ENCODE results near the gene ARHGAP10.

ARHGAP10 gene

GRCh38 chr4:147830987-147831386 lies 99.1 kb downstream of the ARHGAP10 start:
- DNase-seq, result no peak

- no peak for DNase-seq
These were observed 99.8 kb downstream of the ARHGAP10 start for GRCh38 chr4:147831551-147832171.

DNA sequence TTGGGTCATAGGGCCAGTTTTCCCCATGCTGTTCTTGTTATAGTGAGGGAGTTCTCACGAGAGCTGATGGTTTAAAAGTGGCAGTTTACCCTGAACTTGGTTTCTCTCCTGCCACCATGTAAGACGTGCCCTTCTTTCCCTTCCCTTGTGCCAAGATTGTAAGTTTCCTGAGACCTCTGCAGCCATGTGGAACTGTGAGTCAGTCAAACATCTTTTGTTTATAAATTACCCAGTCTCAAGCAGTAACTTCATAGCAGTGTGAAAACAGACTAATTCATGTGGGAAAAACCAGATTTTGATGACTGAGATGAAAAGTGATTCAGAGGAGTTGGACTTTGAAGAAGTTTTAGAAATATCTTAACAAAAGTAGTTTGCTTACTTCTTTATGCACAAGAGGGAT lies 101.4 kb downstream of the ARHGAP10 start:
- DNase-seq, result no peak

DNA sequence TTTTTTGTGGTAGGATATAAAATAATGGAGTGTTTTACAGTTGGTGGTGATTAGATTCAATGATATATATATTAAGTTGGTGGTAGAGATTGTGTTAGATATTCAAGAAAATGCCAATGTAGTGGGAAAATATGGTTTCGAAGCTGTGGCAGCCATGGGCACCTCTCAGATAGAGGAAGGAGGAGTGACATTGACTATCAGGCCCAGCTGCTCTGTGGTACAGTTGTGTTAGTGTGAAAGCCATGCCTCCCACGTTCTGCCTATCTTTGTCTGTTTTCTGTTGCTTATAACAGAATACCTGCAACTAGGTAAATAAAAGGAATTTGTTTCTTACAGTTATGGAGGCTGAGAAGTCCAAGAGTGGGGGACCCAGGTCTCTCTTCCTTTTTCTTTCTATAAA lies 101.9 kb downstream of the ARHGAP10 start:
- DNase-seq, result no peak

GRCh38 chr4:147834480-147834879 lies 102.6 kb downstream of the ARHGAP10 start:
- no peak for DNase-seq

DNA sequence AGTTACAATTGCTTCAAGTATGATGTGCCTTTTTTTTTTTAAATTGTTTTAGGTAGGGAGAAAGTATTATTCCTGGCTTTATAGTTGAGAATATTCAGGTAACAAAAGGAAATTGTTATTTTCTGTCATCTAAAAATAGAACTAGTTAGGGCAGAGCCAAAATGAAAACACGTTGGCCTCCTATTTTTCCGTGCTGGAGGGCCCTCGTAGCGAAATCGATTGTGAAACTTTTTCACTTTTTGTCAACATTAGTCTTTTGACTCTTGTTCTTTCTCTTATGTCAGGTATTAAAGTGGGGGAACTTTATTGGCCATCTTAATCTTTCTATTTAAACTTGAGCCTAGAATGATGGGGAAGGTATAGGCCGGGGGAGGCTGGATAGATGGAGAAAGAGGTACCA lies 104.9 kb downstream of the ARHGAP10 start:
- DNase-seq, result no peak

GRCh38 chr4:147837435-147837834 lies 105.5 kb downstream of the ARHGAP10 start:
- DNase-seq, result no peak

DNA sequence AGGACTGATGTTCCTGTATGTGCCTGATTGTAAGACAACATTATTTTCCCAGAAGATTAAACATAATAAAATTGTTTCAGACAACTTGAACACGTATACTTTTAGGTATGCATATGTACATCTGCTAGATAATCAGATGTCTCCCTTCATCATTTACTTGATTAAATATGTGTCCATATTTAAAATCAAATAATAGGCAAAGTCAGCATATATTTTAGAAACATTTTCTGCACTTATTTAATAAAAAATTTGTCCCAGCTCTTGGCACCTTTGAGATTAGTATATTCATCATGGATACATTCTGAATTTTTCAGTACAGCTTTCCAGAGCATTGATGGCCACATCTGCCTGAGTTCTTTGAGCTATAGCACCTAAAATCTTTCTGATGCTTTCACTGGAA lies 106.0 kb downstream of the ARHGAP10 start:
- no peak for DNase-seq

DNA sequence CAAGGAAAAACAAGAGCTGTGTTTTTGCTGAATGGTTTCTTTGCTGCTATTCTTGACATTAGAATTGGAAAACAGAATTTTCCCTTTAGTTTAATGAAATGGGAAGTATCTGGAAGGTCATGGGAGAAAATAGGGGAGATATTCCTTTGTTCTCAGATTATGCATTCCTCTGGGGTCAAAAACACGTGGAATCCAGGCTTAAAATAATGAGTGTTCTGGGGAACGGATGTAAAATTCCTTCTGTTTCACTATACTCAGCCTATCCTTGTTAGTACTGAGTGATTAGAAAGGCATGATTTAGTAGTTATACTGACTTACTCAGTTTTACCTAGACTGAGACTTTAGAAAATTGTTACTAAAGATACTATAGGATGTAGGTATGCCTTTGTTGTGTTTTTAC lies 107.3 kb downstream of the ARHGAP10 start:
- DNase-seq, result no peak

DNA sequence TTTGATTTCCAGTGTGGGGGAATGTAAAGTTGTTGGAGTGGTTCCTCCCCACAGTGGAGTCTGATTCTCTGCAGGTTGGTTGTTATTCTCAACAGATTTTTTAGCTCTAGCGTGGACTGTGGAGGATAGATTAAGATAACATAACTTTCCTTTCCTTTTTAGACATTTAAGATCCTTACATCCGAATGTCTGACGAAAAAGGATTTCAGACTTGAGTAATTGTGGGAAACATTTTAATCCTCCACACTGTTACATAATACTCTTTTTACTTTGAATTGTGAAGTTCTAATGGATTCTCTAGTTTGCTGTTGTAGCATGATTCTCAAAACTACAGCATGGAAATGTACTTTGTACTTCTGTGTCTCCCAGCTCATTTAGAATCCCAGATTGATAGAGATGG lies 107.8 kb downstream of the ARHGAP10 start:
- no peak for DNase-seq

GRCh38 chr4:147840838-147841738 lies 109.2 kb downstream of the ARHGAP10 start:
- DNase-seq, result no peak

- DNase-seq, result no peak
These were observed 110.7 kb downstream of the ARHGAP10 start for GRCh38 chr4:147842573-147842972.

- DNase-seq, result no peak
These were observed 111.3 kb downstream of the ARHGAP10 start for GRCh38 chr4:147843162-147843561.

DNA sequence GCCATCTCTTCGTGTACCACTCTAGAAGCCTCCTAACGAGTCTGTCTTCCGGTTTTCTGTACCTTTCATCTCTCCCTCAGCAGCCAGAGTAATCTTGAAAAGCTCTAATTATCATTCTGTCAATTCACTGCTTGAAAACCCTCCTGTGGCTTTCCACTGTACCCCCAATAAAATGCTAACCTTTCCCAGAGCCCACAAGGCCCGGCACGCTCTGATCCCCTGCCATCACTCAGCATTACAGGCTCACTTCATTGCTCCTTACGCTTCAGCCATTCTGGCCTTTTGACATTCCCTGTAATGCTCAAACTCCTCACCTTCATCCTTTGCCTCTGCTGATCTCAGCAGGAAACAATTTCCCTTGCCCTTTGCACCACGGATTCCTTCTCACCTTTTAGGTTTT lies 112.9 kb downstream of the ARHGAP10 start:
- DNase-seq, result no peak

DNA sequence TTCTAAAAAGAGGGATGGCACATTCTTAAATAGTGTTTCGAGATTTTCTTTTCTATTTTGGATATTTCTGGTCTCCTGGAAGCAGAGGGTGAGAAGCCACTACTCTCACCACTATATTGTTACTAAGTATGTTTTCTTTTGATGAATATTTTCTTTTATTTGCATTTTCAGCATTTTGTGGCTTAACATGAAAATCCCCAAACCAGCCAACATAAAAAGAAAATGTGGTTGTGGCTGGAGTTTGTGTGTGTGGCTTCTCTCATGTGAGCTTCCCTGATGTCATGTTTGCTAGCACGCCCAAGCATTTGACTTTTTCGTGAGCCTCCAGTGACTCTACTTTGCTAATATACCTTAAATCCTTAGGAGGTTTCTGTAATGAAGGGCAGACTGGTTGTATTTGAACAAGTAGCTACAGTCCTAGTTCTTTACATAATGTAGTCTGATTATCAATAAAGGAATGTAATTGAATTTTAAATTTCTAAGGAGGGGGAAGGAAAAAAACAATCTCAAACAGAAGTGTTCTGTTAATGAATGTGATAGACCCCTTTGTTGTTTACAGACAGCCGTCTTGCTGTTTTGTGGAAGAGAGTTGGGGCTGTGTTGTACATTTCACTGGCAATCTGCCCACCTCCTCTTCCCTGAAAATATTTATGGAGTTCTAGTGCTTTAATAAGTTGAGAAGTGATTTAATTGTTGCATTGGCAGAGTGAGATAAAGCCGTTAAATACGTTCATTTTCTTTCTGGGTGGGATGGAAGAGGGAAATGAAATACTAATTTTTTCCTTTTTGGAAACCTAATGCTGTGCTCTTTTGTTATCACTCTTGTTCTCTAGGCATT lies 114.6 kb downstream of the ARHGAP10 start:
- DNase-seq, result no peak

- no peak for DNase-seq
These were observed 116.1 kb downstream of the ARHGAP10 start for GRCh38 chr4:147847751-147848590.

DNA sequence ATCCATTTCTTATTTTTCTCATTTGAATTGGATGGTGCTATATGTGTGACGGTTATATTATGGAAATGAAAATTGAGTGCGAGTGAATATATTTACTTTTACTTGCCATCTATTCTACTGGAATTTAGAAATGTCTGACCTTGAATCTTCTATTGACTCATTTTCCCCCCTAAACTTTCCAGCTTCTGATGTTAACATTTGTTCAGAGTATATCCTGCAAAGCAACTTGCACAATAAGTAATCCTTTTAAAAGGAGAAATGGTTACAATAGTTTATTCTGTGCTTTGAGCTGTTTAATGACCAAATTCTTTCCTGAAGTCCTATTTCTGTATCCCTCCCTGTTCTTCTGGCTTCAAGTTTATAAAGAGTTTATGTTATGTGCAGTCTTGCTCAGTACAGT lies 116.7 kb downstream of the ARHGAP10 start:
- no peak for DNase-seq

- no peak for DNase-seq
These were observed 119.2 kb downstream of the ARHGAP10 start for GRCh38 chr4:147851135-147851534.

DNA sequence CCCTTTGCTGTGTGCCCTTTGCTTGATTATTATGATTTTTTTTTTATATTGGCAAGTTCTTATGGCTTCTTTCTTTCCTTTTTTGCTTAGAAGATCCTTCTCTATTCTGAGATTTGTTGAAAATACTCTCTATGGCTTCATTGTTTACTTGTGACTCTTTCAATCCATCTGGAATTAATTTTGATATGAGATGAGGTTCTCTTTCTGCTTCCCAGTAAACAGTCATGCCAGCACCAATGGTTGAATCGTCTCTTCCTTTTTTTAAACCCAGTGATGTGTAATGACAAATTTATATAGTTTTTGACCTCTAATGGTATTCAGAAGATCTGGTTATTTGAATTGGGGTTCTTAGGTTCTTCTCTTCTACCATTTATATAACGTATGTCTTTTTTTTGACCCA lies 121.8 kb downstream of the ARHGAP10 start:
- DNase-seq, result no peak

- no peak for DNase-seq
These were observed 122.3 kb downstream of the ARHGAP10 start for GRCh38 chr4:147854154-147854553.

DNA sequence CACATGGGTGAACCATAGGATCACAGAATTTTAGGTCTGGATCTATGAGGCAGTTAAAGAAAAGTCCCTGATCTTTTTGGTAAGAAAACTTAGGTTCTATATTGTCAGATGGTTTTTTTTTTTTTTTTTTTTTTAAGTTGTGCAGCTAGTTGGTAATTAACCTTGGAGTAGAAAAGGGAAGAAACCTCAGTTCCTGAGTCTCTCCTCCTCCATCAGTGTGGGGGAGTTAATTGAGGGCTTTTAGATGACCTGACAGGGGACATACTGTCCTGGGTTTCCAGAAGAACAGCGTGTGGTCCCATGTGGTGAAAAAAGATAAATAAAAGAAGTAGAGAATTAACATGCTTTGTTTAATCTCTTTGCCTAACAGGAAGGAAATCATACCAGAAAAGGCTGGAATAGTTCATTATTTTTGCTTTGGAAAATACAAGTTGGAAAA lies 123.7 kb downstream of the ARHGAP10 start:
- DNase-seq, result no peak

- DNase-seq, result no peak
These were observed 129.1 kb downstream of the ARHGAP10 start for GRCh38 chr4:147860960-147861359.
